ENCODE data around the gene TRIM37. TPM values are rescaled to one million over a fixed set of nuclear protein-coding genes. Genes with fewer than 3 reads are reported as not detected.

TRIM37 gene
- polyA plus RNA-seq, 1 donor from 2014 or later: 7.9 TPM

Other genes starting within 250 kb of the TRIM37 start
- gene SKA2, start 48.3 kb upstream of the TRIM37 start, polyA plus RNA-seq: 31.4 TPM
- 3.0 TPM for gene PRR11, start 48.9 kb upstream of the TRIM37 start, polyA plus RNA-seq
- gene SMG8, start 103.2 kb upstream of the TRIM37 start, polyA plus RNA-seq: 12.4 TPM
- gene GDPD1, start 113.6 kb upstream of the TRIM37 start, polyA plus RNA-seq: 2.6 TPM
- gene YPEL2, start 224.8 kb upstream of the TRIM37 start, polyA plus RNA-seq: 18.8 TPM

All from IgD-negative memory B cell (primary cell).